Renal cortex interstitium (tissue), 11 donors: ENCODE measurements around the gene FRMPD4. TPM values are rescaled to one million over a fixed set of nuclear protein-coding genes. Genes with fewer than 3 reads are reported as not detected.
A peak's percentile ranks its signal among the peaks of the same experiment; 100 is the strongest.

ENCODE experiments used
- DNase-seq, 11 donors: peaks; one replicate each; pipeline ENCODE4 v3.0.0-alpha.2; 2013; ENCODE audit warnings: low read depth in 9 of 11, low spot score in 4 of 11; ENCODE audit errors: extremely low read depth in 1 of 11
- polyA plus RNA-seq, 3 donors: library from polyadenylated mRNA; unstranded; fragments of 120-200 nt; gene quantifications; one replicate each; pipeline ENCODE4 v1.2.1, GENCODE V29; 2013; ENCODE audit not compliant: insufficient read length in 3 of 3

The FRMPD4 gene
- polyA plus RNA-seq, 3 donors = 0.09 to 0.16 (median 0.12) TPM

DNA sequence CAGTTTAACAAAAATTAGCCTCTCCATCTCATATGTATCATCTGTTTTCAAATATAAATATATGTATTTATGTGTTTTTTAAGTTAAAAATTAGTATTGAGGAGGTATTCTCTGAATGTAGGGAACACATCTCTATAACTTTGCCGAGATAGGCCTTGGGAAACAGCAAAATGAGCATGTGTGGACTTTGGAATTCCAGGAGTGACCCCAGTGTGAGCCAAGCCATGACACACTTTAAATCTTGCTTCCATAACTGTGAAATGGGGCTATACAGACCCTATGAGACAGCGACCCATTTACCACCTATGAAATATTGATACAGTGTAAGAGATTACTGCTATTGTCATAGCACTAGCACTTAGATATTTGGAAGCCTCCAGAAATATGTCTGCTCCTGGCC, 58.8 kb downstream of the FRMPD4 start:
- peak in 1 of 11 donors; percentile 22 for DNase-seq

DNA sequence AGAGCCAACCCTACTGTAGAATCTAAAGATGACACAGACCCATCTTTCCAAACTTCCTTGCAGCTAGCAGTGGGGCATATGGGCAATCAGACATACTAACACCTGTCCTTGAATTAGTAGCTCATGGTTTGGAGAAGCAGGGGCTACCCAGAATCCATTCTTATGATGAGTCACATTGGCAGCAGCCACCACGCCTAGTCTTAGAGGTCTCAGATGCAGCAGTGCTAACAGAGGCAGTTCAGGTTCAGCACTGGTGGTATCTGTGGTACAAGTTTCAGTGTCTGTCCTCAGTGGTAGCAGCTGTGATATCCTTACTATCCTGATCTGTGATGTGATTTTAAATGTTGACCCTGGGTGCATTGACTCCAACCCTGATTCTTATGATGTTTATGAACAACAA, 68.1 kb downstream of the FRMPD4 start:
- DNase-seq = no peak

DNA sequence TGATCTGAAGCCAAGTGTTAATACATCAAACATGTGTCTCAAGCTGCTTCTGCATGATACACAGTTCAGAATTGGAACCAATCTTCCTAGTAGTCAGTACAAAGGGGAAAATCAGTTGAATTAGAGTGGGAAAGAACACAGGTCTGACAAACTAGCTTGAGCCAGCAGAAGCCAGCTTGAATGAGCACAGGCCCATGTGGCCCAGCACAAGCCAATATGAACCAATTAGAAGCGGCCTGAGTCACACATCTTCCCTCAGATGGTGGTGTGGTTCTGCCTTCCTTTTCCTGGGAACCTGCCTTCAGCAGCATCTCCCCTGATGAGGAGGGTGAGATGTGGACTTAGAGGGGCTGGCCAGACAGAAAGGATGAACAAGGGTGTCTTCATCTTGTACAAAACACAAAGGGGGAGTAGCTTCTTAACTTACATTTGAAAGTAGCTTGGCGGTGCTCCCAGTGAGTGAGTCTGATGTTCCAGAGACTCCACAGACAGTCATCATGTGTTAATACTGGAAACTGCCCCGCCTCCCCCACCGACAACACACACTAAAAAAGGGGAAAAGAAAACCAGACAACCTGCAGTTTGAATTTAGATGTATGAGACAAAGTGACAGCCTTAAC, 72.0 kb downstream of the FRMPD4 start:
- no peak for DNase-seq

DNA sequence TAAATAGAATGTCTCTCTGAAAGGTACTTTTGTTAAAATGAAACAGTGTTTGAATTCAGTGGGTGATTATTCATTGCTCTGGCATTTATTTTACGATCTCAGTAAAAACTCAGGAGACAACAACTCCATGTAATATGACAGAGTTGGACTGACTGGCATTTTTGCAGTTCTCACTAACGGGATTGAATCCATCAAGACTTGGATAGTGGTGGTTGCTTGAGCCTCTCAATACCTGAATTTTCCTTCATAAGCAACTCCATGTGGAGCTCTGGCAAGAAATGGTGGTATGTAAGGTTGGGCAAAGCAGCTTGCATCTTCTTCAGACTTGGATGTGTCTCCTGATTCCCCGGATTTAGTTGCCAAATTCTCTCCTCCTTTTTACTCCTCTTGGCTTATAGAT, 72.7 kb downstream of the FRMPD4 start:
- no peak for DNase-seq

DNA sequence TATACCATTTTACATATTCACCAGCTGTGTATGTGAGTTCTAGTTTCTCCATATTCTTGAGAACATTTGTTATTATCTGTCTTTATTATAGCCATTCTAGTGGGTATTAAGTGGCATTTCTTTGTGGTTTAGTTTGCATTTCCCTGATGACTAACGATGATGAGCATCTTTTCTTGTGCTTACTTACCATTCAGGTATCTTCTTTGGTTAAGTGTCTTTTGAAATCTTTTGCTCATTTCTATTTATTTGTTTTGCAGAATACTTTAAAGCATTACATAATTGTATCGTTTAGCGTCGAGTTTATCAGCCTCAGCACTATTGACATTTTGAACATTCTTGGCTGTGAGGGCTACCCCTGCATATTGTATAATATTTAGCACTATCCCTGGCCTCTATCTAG, 85.4 kb downstream of the FRMPD4 start:
- no peak for DNase-seq

DNA sequence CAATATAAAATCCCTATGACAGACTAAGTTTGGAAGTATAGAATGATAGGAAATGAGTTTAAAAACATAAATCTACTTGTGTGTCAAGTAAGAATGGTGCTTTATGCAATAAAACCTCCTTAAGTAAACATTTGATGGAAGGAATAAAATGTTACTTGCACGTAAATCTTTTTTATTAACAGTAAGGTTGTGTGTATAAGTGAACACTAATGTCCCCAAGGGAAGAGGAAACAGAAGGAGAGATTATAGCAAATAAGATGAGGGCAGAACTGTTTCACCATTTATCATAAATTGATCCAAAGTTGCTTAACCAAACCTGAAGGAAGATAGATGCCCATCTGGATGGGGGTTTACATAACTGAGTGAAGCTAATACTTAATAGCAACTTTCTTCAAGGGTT, 86.8 kb downstream of the FRMPD4 start:
- peak in 2 of 11 donors; percentile 4 to 8 for DNase-seq

DNA sequence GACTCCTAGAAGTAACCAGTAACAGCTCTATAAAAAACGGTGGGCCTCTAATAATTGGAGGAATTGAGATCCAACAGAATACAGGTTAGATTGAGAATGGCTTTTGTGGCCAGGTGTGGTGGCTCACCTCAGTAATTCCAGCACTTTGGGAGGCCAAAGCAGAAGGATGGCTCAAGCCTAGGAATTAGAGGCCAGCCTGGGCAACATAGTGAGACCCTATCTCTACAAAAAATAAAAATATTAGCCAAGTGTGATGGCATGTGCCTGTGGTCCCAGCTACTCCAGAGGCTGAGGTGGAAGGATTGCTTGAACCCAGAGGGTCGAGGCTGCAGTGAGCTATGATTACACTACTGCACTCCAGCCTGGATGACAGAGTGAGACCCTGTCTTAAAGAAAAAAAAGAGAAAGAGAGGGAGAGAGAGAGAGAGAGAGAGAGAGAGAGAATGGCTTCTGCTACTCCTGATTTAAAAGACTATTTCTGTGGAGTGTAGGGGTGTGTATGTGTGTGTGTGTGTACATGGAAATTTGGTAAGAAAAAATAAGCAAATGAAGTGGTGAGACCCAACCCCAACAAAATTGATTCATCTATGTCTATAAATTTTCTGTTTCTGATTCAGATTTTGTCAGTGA, 89.3 kb downstream of the FRMPD4 start:
- DNase-seq = no peak

DNA sequence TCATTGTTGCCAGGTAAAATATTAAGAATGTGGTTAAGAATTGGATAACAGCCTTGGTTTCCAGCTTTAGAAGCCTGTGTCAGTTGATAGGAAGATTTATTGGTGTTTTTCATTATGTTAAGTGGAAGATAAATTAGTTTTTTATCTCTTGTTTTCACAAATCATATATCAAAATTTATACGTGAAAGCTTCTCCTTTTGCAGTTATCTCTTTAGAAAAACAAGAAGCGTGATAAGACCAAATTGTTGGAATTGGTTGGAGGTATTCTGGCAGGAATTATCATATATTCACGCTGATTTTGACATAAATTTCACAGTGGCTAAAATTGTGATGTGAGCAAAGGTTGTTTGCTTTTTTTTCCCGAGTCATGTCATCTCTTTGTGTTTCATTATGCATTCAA, 90.6 kb downstream of the FRMPD4 start:
- DNase-seq = no peak

DNA sequence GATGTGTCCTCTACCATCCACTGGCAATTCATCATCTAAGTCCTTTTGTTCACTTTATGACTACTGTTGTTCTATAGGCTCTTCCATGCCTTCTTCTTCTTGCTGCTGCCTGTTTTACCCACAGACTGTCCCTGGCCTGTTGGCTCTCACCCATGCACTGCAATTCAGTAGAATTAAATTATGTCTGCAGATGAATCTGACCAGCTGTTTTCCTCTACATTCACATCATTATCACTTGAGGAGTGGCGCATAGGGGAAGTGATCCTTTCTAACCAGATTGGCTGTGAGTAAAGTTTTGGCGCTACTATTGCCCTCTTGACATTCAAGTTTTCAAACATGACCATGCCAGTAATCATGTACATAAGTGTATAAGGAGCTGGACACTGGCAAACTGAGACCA, 91.7 kb downstream of the FRMPD4 start:
- DNase-seq = no peak

DNA sequence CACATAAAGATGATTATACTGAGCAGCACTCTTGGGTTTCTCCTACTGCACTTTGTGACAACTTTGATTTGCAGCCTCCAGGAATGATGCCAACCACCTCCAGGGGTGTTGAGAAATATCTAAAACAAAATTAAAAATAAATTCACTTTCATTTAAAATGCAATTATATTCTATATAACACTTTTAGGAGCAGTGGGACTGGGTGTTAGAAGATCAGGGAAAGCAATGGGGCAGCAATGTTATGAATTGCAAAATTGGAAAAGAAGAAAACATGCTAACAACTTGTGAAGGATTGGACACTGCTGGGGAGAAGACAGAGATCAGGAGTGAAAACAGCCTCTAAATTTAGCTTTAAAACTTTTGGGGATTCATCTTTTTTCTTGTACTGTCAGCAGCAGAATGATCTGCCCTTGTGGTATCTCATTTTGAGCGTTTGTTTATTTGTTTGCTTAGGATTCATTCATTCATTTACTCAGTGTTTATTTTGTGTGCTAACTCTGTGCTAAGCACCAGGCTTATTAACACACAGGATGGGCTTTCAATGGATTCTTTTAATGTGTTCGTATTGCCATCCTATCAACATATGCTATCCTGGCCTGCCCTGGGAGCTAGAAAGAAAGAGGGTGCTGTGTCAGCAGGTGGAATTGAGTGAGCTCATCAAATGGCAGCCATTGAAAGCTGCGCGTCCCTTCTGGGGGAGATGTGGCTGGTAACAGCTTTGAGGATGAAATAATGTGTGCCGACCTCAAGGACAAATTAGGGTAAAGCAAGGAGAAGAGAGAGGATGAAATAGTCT, 96.5 kb downstream of the FRMPD4 start:
- no peak for DNase-seq

DNA sequence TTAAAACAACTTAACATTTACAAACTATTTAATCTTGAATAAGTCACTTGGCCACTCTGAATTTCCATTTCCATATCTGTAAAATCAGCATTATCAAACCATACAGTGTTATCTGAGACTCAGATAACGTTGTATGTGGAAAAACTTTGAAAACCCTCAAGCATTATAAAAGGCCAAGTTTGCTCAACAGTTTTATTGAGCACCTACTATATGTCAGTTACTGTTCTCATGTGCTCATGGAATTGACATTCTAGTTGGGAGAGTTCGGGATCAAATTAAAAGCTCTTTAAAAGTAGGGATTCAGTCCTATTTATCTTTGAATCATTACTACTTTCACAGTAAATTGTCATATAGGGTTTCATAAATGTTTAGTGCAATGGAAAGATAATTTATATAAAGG, 97.9 kb downstream of the FRMPD4 start:
- DNase-seq = no peak

DNA sequence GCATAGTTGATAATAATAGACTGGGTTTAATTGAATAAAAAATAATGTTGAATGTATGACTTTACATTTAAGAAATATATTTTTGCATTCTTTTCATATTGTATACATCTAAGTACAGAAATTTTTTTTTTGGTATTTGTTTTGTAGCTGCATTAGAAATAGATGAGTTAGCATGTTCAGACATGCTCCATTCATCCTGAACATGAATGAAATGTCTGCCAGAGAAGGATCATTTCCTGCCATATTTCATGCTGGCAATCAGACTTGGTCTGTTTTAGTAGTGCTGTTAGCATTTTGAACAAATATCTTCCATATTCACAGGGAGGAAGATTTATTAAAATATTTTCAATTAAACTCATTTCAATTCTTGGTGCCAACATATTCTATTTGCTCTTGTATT, 98.9 kb downstream of the FRMPD4 start:
- no peak for DNase-seq

DNA sequence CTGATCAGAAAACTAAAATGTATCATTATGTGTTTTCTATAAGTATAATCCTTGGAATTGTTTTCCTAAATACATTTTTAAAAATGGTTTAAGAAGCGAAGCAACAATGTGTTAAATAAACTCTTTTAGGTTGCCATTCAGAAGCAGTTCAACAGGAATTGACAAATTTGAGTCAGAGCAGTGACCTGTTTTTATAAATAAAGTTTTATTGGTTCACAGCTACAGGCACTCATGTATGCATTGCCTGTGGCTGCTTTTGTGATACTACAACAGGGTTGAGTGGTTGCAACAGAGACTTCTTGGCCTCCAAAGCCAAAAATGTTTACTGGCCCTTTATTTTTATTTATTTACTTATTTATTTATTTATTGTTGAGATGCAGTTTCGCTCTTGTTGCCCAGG, 99.5 kb downstream of the FRMPD4 start:
- no peak for DNase-seq

DNA sequence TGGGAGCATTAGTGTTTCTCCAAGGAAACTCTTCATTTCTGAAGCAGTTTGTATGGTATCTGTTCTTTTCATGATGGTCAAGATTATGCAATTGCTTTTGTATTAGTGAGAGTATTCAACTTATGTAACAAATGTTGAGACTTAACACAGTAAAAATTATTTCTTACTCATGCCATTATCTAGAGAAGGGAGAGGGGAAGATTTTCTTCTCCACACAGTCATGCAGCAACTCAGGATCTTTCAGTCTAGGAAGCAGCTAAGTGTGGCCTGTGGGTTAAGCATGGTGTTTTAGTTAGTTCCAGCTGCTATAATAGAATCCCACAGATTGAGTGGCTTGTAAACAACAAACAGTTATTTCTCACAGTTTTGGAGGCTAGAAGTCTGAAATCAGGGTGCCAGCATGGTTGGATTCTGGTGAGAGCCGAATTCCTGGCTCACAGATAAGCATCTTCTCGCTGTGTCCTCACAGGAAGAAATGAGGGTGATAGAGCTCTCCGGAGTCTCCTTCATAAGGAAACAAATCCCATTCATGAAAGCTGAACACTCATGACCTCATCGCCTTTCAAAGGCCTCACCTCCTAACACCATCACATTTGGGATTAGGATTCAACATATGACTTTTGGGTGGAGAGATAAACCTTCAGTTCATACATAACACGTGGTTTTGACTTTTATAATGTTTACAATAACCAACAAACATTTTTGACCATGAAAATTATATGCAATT, 101.2 kb downstream of the FRMPD4 start:
- DNase-seq = no peak

DNA sequence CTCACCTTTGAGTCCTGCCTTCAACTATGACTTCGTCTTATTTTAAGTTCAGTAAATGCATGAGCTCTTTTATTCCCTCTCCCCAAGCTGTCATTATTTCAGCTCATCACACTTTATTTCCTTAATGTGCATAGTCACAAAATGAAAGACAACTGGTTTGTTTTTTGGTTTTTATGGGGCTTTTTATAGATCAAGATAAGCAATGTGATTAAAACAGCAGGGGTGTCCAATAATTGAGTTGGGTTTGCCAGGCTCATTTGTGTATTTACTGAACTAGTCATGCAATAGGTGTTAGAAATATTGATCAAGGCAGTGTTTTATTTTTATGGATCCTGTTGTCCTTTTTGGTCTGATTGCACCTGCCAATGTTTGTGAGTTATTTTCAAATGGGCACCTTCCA, 102.2 kb downstream of the FRMPD4 start:
- no peak for DNase-seq

DNA sequence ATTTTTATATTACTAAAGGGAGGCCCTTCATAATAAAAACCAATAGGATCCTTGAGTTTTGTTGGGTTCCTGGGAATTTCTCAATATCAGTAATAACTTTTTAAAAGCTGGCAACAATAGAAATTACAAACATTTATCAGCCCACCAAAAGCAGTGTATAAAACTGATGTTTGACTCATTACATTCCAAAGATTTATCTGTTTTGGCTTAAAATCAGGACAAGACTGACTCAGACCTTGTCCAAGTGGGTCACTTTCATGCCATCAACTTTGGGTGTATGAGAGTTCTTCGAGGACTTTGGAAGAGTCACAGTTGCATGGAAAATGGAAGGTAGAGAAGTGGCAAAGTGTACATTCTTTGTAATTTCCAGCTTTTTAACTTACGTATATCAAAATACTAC, 102.8 kb downstream of the FRMPD4 start:
- no peak for DNase-seq

DNA sequence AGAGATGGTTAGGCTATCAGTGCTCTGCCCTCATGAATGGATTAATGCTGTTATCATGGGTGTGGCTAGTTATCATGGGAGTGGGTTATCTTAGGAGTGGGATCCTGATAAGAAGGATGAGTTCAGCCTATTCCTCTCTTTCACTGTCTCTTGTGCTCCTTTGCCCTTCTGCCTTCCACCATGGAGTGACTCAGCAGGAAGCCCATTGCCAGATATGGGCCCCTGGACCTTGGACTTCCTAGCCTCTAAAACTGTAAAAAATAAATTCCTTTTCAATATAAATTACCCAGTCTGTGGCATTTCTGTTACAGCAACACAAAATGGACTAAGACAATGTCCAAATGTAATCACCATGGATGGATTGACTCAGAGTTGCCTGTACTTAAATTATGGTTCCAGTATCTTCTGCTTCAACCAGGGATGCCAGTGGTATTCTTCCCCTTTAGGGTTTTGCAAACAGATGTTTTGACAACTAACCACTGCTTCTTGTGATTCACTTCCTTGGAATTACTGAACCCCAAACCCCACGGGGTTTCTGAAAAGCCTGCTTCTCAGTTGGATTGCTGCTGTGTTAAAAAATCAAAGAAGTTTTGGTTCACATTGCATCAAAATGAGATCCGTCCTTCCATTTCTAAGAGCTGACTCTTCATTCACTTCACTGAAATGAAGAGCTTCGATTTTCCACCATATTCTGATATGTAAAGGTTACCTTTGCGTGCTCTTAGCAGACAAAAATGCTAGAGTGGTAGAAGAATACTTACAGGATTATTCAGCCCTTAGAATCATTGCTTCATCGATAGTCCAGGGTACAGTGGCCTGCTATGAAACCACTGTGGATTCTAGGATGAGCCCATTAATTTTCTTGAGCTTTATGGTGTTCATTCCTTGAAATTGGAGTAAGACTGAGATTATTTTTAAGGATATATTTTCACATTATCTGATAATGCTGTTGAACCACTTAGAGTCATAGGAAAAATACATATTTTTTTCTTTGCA, 107.7 kb downstream of the FRMPD4 start:
- no peak for DNase-seq

DNA sequence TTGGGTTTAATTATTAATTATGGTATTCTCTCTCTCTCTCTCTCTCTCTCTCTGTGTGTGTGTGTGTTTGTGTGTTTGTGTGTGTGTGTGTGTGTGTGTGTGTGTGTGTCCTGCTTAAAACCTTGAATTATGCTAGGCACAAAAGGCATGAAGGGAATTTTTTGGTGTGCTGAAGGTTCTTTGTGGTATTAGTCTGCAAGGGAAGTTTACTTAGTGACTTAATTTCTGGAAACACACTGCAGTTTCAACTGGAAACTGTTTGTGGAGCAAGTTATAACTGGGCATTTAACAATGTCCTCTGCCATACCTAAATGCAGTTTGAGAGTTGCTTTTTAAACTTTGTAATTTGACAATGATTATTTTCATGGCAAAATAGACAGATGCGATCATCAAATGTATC, 111.7 kb downstream of the FRMPD4 start:
- DNase-seq = no peak

DNA sequence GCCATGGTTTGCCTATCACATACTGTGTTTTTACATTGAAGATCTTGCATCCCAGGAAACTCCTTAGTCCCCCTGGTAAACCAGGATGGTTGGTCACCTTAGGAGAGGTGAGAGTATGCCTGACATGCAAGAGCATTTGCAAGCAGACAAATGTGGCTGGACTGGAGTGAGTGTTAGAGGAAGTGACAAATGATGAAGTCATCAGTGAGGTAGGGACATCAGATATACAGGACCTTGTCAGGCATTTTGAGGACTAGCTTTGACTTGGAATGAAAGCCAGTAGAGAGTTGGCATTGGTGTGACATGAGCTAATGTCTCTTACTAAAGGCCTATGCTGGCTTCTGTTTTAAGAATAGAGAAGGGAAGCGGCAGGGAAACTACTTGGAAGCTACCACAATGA, 124.9 kb downstream of the FRMPD4 start:
- no peak for DNase-seq
